Left ventricle myocardium superior (tissue), 1 donor: ENCODE measurements around the gene AP1B1. TPM values are rescaled to one million over a fixed set of nuclear protein-coding genes. Genes with fewer than 3 reads are reported as not detected.

ENCODE experiments used
- microRNA-seq: library from miRNA; unstranded; fragments of <30 nt; microRNA quantifications from one replicate; pipeline ENCODE4 v1.2.0, GENCODE V29; 2020; ENCODE audit warnings: borderline number of aligned reads
- total RNA-seq: library from RNA; stranded (reverse); fragmentation: NEBNext Ultra II Directional; extraction: Animal tissue kit (Norgen Biotek cat#: 25700); gene quantifications from one replicate; pipeline ENCODE4 v1.2.1, GENCODE V29; 2021
- donor health status: DM: no; HTN: yes; CAD: no; lungs with severe emphysema.

The AP1B1 gene
- total RNA-seq, 1 donor from 2014 or later: 30.0 TPM

Small RNA genes lying within 50 kb of the gene (microRNA-seq; reads per million reads assigned to microRNA genes)
- gene MIR3653: 2.9 reads per million

Other genes starting within 250 kb of the AP1B1 start
- gene EMID1, start 182.7 kb downstream of the AP1B1 start, total RNA-seq: 0.40 TPM
- gene RHBDD3, start 120.6 kb downstream of the AP1B1 start, total RNA-seq: 16.6 TPM
- gene EWSR1, start 120.3 kb downstream of the AP1B1 start, total RNA-seq: 121 TPM
- 23.2 TPM for gene GAS2L1, start 81.9 kb downstream of the AP1B1 start, total RNA-seq
- gene RASL10A, start 72.9 kb downstream of the AP1B1 start, total RNA-seq: 1.2 TPM
- not detected for gene RFPL1, start 50.0 kb upstream of the AP1B1 start, total RNA-seq
- gene NEFH, start 91.6 kb upstream of the AP1B1 start, total RNA-seq: 0.12 TPM
- gene THOC5, start 165.2 kb upstream of the AP1B1 start, total RNA-seq: 41.5 TPM
- 18.3 TPM for gene NIPSNAP1, start 192.5 kb upstream of the AP1B1 start, total RNA-seq
- 53.8 TPM for gene NF2, start 215.1 kb upstream of the AP1B1 start, total RNA-seq